ENCODE data around the gene GNAQ.

DNA sequence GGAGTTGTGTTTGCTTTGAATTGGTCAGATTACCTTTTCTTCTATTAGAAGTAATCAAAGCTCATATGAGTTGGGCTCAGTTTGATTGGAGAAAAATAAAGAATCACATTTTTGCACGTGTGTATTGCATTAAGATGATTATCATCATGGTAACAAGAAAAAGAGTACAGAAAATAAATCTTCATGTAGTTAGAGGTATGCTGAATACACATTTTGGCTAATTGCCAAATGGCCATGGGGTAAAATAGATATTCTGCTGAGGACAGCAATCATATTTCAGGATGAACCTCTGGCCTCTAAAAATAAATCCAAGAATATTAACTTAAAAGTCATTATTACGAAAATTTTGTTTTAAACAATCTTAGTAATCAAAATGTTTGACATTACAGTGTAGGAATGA lies 38.9 kb upstream of the GNAQ start:
- TF ChIP-seq, protein P1, sequence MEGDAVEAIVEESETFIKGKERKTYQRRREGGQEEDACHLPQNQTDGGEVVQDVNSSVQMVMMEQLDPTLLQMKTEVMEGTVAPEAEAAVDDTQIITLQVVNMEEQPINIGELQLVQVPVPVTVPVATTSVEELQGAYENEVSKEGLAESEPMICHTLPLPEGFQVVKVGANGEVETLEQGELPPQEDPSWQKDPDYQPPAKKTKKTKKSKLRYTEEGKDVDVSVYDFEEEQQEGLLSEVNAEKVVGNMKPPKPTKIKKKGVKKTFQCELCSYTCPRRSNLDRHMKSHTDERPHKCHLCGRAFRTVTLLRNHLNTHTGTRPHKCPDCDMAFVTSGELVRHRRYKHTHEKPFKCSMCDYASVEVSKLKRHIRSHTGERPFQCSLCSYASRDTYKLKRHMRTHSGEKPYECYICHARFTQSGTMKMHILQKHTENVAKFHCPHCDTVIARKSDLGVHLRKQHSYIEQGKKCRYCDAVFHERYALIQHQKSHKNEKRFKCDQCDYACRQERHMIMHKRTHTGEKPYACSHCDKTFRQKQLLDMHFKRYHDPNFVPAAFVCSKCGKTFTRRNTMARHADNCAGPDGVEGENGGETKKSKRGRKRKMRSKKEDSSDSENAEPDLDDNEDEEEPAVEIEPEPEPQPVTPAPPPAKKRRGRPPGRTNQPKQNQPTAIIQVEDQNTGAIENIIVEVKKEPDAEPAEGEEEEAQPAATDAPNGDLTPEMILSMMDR (IDR thresholded peaks at IDR 0.05): no peak
- no peak for TF ChIP-seq POLR2A (IDR thresholded peaks at IDR 0.05)

All from lower leg skin (tissue), 3 donors.